DMS114 treated with DMSO at 0.1 percent for 48 hours (cell line): ENCODE results near the gene SLC48A1.

Source experiments
- DNase-seq: peaks from one replicate; lab custom pipeline; 2025; ENCODE audit not compliant: unreplicated experiment; lab: John Stamatoyannopoulos, UW

The SLC48A1 gene

DNA sequence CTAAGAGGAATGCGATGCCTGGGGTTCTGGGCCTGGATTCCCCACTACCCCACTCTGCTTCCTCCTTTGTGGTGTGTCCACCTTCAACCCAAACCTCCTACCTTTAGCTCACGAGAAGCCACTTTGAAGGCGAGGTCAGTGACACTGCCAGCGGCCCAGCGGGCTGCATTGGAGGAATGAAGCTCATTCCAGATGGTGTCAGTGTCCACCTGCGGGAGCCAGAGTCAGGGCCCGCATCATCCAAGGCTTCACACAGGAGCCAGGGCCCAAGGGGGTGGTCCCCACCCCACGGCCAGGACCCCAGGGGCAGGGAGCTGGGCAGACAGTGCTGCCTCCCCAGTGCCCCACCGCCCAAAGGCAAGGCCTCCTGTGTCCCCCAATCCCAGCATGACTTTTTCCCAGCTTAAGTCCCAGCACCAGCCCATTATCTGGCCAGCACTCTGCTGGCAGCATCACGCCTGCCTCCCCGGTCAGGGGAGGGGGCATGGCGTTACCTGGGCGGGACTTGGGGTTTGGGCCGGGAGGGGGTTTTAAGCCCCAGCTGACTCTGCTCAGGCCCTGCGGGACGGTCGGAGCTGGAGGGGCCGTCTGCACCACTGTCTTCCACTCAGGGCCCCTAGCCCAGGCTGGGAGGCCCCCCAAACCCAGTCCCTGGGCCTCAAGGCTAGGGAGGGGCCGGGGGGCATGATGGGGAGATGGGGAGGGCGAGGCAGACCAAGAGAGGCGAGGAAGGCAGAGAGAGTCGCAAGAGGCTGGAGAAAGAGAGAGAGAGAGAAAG, 16.9 kb downstream of the SLC48A1 start:
- DNase-seq = no peak

DNA sequence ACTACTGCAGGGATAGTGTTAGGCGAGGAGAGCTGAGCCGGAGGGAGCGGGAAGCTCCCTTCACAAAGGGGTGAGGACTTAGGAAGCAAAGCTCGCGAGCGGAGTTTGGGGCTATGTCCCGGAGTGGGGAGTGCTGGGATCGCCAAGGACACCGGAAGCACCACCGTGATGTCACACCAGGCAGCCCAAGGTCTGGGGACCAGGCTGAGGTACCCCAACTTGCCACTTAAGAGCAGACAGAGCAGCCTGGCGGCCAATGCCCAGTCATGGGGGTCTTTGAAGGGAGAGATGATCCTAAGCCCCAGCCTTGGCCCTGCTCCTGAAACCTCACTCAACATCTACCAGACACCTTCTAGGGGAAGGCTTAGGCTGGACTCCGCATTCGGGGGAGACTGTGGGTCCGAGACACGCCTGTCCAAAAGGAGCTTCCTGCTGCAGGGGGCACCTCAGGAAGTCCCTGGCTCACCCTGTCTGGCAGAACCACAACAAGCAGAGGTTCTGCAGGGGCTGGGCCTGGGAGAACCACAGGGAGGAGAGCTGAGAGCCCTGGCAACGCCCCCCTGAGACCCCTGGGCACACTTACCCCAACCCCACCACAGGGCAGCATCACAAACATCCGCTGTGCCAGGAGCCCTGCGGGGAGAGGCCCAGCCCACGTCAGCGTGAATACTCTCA, 17.8 kb downstream of the SLC48A1 start:
- no peak for DNase-seq

DNA sequence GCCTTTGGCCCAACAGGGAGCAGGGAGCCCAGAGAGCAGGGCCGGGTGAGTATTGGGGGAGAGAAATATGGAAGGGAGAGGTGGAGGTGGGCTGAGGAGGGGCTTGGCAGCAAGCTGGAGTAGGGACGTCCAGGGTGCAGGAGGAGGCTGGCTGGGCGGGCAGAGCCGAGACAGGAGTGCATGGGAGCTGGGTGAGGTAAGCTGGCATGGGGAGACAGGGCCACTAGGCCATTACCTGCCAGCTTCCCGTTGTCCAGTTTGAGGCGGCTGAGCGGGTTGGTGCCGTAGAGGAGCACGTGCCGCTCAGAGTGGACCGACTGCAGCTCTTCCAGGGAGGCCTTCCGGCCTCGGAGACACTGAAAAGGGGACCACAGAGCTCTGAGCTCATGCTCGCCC, 18.3 kb downstream of the SLC48A1 start:
- no peak for DNase-seq

DNA sequence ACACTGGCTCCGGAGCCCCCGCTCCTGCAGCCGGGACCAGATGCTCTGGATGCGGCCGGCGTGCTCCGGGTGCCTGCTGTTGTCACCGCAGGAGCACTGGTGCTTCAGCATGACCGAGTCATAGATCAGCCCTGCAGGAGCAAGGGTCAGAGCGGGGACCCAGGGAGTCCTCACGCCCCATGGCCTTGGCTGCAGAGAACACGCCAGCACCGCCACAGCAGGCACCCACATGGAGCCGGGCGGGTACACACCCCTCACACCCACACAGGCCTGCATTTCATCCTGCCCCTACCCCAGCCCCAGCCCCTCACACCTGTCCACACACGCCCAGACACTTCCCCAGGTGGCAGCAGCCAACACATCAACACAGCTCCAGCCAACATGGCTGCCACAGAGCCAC, 18.8 kb downstream of the SLC48A1 start:
- no peak for DNase-seq

DNA sequence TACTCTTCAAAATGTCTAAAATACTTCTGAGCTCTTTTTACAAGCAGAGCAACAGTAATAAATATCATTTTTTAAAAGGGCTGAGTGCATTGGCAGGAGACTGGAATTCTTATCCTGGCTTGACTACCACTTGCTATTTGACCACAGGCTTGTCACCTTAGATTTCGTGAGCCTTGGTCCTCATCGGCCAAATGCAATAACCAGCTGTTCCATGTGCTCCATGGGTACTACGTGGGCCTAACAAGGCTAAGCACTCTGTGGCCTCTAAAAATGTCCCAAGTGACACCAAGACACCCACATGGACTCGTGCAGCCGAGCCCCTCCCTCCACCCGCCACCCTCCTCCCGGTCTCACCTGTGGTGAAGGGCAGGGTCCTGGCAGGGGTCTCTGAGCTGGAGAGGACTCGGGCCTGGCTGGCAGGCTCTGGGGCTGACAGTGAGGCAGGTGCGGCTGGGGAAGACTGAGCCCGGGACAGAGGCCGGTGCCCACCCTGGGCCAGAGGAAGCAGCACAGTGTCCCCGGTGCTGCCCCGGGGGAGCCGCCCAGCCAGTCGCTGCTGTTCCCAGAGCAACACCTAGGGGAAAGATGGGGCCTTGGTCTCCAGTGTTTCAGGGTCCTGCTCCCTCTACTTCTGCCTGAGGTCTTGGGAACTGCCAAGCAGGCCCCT, 20.1 kb downstream of the SLC48A1 start:
- DNase-seq = no peak

DNA sequence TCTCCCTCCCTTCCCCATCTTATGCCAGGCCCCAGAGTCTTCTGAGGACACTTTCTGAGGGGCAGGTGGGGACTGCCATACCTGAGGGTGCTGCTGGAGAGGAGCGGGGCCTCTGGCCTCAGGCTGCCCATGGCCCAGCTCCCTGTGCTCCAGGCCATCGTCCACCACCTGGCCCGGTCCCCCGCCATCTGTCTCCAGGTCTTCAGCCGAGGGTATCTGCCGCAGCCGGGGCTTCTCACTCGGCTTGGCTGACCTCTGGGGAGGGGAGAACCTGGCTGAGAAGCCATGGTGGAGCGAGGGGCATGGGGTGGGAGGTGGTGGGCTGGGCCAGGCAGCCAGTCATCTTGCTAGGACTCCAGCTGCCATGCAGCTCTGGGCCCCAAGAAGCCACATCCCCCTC, 21.6 kb downstream of the SLC48A1 start:
- no peak for DNase-seq

DNA sequence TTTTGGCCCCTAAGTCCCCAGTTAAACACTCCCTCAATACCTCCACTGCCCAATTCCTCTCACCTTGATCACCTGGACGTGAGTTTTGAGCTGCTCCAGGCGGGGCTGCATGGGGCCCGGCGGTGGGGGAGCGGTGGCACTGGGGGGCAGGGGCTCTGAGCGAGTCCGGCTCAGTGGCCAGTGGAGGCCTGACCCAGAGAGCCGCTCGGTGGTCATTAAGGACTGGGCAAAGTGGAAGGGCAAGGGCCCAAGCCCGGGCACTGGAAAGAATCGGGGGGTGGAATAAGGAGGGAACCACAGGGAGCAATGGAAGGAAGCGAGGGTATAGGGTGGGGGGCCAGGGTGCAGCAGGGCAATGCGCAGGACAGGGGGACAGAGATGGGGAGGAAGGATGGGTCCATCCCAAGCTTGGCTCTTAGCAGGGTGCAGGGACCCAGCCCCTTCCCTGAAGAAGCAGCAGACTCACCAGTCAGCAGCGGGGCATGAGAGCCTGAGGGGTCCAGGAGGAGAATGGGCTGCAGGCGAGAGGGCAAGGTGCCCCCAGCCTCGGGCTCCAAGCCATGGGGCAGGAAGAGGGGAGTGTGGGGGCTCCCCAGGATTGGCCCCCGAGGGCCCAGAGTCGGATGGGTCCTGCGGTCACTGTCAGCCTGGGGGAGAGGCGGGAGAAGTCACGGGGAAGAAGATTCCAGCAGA, 22.2 kb downstream of the SLC48A1 start:
- no peak for DNase-seq

DNA sequence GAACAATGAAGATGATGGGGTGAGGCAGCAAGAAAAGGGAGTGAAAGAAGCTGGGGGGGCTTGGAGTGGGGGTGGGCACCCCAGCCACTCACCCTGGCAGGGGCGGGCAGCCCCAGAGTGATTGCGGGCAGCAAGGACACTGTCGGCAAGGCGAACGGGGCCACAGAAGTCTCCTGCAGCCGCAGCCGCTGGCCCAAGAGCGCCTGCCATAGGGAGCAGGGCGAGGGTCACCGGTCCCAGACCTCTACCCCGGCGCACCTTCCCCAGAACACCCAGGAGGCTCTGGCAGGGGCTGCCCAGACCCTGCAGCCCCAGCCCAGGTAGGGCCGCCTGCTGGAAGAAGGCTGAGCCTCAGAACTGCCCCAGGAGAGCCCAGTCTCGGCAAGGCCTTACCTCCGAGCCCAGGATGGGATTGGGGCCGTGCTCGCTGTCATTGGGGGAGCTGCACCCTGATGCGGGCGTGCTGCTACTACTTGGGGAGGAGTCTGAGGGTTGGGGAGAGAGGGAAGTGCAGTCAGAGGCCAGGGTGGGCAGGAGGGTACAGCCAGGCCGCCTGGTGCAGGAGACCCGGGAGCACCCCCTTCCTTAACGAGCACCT, 22.9 kb downstream of the SLC48A1 start:
- no peak for DNase-seq

DNA sequence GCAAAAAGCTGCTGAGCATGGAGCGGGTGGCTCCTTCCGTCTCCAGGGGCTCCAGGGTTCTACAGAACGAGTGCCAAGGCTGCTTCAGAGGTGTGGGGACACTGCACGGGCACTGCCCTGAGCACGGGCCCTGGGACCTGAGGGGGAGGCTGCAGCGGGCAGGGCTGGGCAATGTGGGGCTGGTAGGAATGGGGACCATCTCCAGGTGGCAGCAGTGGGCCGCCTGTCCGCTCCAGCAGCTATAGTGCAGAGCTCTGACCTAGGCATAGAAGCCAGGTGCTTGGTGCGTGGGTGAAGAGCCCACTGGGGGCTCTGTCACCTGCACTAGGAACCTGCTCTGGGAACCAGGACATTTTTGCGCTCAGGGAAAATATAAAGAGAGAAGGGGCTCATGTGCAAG, 24.4 kb downstream of the SLC48A1 start:
- DNase-seq = no peak

DNA sequence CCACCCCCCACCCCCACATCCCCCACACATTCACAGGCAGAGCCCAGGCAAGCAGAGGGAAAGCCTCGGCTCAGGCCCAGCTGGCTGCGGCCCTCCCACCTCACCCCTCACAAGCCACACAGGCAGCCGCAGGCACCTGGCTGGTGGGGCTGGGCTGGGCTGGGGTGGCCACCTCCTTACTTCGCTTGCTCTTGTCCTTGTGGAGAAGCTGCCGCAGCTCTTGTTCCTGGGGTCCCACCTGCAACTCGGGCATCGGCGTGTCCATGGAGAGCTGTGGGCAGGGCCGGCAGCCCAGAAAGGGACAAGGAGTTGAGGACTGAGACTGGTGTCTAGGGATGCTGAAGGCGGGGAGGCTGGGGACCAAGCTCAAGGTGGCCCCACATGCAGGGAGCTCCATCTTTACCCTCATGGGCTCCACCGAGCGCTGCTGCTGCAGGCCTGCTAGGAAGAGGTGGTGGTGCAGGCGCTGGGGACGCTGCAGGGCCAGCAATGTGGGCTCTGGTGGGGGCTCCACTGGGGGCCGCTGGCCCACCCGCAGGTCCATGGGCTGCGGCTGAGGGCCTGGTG, 25.4 kb downstream of the SLC48A1 start:
- DNase-seq = no peak

DNA sequence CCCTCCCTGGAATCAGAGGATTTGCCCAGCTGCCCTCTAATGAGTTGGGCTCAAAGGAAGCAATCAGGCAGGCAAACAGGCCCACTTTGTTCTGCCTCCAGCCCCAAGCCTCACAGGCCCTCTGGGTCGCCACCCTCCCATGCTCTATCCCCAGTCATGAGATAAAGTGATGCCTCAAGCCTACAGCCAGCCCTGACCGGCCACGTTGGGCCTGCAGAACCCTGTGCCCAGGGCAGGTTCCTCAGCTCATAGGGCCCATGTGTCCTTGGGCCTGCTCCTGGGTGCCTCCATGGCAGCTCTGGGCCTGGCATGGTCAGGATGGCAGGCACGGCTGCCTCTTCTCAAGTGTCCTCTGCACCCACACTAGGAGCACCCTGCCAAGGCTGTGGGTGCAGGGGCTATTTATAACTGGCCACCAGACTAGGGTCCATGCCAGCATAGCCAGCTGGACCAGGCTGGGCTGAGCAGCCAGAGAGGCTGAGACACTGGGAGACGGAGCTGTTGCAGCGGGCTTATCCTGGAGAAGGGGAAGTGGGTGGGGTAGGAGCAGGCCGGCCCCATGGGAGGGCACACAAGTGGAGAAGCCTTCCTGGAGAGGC, 26.4 kb downstream of the SLC48A1 start:
- DNase-seq = no peak

DNA sequence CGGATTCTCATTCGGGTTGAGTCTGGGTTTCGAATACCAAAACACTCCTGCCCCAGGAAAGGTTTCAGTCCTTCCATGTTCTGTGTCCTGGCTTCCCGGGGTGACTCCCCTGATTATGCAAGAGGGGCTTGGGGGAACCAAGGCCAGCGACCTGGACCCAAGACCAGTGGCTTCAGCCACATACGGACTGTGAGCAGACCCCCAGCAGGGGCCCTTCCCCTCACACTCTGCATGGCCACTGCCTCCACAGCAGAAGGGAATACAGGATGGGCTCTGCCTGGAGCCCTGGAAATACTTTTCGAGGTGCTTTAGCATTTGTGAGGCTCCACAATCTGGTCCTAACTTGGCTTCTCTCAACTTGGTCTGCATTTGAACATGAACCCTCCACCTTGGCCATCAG, 27.5 kb downstream of the SLC48A1 start:
- no peak for DNase-seq

DNA sequence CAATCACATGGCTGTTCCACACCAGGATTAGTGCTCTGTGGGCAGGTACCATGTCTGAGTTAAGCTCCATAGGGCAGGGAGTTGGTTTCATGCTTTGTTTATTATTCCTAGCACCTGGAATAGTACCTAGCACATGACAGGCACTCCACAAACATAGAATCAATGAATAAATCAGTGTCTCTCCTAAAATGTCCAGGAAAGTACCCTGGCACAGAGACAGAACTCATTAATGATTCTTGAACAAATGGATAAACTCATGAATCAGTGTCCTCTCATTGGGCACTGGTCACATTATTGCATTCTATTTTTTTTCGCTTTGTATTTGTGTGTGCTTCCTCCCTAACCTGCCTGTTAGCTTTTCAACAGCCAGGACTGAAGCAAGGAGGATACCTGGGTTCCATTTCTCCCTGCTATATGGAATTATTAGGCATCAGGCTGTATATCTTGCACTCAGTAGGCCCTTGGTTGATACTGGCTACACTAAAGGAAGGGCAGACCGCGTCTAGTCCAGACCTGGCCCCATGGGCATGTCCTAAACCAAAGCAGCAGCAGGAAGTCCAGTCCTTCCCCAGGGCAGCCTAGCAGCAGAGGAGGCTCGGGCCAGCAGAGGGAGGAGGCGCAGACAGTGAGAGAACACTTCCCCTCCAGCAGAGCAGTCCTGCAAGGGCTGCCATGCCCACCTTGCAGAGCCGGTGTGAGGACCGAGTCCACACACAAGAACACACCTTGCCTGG, 28.3 kb downstream of the SLC48A1 start:
- DNase-seq = no peak

DNA sequence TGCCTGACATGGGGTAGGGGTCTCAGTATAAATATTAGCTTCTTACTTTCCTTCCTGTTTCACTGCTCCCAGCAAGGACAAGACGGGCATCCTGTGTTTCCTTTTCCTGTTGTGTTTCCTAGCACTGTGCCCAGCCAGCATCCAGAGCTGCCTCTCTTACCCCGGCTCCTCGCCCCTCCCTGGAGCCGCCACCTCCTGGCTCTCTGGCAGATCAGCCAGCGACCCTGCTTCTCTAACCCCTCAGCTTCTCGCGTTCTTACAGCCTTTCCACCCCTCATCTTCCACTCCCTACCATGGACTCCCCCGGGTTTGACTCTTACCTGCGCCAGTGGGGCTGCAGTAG, 28.8 kb downstream of the SLC48A1 start:
- DNase-seq = no peak

DNA sequence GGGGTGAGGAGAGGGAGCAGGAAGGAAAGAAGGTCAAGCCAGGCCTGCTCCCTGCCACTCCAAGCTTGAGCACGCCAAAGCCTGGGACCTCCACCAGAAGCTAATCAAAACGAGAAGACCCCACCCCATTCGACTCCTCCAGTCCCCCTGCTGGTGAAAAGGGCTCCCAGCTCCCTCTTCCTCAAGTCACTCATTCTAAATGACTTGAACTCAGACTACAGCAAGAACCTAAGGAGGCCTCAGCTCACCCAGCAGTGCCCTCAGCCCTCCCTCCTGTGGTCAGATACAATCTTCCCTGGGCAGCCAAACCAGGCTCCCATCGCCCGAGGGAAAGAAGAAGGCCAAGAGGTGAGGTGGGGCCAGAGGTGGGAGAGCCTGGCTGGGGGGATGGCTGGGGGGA, 29.3 kb downstream of the SLC48A1 start:
- no peak for DNase-seq

DNA sequence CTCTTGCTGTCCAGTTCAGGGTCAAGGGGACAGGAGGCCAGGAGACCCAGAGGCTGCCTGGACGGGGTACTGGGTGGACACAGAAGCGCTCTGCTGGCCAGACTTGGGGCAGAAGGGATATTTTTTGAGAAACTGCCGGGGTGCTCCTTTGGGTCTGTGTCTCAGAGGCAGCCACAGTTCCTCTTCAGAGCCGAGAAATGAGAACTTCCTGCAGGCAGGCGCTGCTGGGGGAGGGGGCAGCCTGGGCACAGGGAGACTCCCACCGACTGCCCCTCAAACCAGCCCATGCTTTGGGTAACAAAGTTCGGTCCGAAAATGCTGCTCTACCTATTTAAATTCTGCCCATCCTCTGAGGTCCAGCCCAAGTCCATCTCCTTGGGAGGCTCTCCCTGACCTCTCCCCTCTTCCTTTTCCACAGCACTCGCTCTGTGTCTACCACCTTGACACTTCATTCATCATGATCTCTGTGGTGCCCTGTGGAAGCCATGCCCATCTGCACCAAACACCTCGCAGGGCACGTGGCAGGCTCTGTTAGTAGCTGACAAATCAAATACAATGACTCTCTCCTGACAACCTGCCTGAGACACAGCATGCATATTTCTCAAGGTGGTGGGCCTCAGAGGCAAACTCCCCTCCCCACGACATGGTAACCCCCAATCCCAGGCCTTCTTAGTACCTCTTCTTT, 30.3 kb downstream of the SLC48A1 start:
- DNase-seq = no peak

DNA sequence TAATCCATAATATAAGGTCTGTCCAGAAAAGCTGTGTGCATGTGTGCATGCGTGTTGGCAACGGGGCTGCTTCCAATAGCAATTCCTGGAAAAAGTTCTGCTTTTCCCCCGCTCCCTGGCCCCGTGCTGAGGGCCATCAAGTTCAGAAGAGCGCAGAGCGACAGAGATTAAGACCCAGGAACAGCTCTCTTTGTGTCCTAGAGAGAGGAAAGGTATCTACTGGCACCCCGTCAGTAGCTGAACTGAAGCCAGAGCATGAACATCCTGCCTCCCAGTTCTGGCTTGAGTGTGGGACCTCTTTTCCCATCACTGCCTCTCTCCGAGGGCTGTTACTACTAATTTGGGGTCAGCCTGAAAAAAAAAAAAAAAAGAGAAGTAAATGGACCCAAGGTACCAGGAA, 31.1 kb downstream of the SLC48A1 start:
- DNase-seq = no peak

DNA sequence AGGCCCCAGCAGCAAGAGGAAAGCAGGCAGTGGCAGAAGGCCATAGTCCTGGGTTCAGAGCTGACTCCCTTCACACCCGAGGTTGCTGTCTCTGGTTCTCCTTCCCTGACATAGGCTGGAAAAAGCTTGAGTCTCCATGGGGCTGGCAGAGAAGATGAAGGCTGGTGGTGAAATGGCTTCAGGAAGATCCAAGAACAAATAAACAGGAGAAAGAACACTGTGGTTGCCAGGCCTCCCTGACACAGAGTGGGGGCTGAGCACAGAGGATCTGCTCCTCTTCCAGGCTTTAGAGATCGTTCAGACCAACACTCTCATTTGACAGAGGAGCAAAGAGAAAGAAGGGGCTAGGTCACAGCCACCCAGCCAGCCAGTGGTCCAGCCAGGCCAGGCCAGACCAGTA, 32.4 kb downstream of the SLC48A1 start:
- DNase-seq = no peak

DNA sequence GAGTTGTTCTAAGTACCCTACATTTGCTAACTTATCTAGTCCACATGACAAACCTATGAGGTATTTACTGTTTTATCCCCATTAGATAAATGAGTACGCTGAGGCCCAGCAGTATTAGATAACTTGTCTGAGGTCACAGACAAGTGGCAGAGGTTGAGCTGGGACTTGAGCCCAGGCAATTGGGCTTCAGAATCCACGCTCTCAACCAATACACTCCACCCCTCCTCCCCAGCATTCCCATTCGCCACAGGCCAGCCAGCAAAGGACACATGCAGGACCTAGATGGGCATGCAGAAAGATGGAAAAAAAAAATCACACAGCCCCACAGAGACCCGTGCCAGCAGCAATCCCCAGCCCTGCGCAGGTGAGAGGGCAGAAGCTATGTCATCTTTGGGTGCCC, 34.3 kb downstream of the SLC48A1 start:
- no peak for DNase-seq
